NCI-H187 treated with DMSO at 0.1 percent for 48 hours (cell line): Measurements from ENCODE around the gene CFAP91.

Experiments
- DNase-seq: peaks from one replicate; lab custom pipeline; 2025; lab: John Stamatoyannopoulos, UW

The CFAP91 gene

DNA sequence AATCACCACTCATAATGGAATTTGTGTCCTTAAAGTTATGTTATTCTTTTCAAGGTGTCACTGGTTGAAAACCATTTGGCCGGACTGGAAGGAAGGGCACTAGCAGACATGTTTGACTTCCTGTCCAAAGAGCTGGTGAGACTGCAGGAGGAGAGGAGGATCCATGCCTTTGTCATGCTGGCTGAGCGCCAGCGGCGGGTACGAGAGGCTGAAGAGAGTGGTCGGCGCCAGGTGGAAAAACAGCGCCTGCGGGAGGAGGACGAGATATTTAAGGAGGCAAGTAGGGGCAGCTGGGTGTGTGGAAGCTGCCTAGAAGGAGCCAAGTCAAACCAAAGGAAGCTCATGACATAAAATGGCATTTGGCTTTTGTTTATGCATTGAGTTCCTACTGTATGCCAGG lies 41.1 kb downstream of the CFAP91 start:
- DNase-seq, result no peak

GRCh38 chr3:119745942-119746341 lies 43.1 kb downstream of the CFAP91 start:
- no peak for DNase-seq

DNA sequence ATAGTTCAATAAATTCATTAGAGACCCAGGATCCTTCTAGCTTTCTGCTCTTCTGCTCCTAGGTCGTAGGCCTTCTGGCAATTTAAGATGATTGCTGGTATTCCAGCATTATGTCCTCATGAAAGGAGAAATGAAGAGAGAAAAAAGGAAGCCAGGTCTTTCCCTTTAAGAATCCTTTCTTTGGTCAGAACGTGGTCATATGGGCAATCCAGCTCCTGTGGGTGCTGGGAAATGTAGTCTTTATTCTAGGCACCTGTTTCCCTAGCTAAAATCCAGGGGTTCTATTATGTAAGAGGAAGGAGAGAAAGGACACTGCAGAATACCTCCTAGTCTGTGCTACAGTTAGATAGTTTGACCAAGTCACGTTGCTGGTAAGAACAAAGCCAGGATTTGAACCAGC lies 43.6 kb downstream of the CFAP91 start:
- DNase-seq, result no peak

GRCh38 chr3:119747357-119747756 lies 44.5 kb downstream of the CFAP91 start:
- no peak for DNase-seq

DNA sequence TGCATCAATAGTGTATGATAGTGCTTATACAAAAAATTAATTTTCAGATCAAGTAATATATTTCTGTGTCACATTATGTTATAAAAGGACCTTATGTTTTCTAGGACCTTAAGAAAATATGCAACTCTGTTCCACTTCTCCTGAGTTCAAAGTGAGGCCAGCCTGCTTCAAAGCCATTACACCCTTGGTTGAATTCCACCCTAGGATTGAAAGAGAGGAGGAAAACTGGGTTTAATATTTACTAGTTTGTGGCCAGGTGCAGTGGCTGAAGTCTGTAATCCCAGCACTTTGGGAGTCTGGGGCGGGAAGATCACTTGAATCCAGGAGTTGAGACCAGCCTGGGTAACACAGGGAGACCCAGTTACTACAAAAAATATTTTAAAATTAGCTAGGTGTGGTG lies 46.2 kb downstream of the CFAP91 start:
- no peak for DNase-seq

- DNase-seq, result no peak
Observed at GRCh38 chr3:119751423-119751822, 48.6 kb downstream of the CFAP91 start.
